SK-N-SH (cell line): ENCODE measurements around the gene SIN3A.

Source experiments
- MXI1 ChIP-seq: IDR thresholded peaks from 2 replicates; pipeline ENCODE4 v1.6.1; 2012; ENCODE audit warnings: mild to moderate bottlenecking, low read depth, low read length, improper control_type of control experiment
- REST ChIP-seq: IDR thresholded peaks from 2 replicates; pipeline ENCODE4 v1.6.1; 2012; ENCODE audit warnings: mild to moderate bottlenecking, low read depth, low read length, moderate library complexity

GRCh38 chr15:75431682-75432081 lies 19.8 kb downstream of the SIN3A start:
- no peak for TF ChIP-seq REST
- TF ChIP-seq MXI1: no peak
